KOPT-K1 (cell line): ENCODE data around the gene OLAH.

ENCODE experiments used
- H3K27ac ChIP-seq: fragments of 200-600 bp; sonication (generic); 2 replicates; pipeline ENCODE4 v1.5.1; 2016; ENCODE audit warnings: antibody characterized with exemption, mild to moderate bottlenecking, low read depth, low read length; ENCODE audit not compliant: poor library complexity, severe bottlenecking
- H3K36me3 ChIP-seq: fragments of 200-600 bp; sonication (generic); 2 replicates; pipeline ENCODE4 v1.5.1; 2017; ENCODE audit warnings: antibody characterized with exemption, mild to moderate bottlenecking, low read length, moderate library complexity; ENCODE audit not compliant: insufficient read depth
- H3K9me3 ChIP-seq: fragments of 200-600 bp; sonication (generic); 2 replicates; pipeline ENCODE4 v1.5.1; 2017; ENCODE audit warnings: antibody characterized with exemption, low read length, mild to moderate bottlenecking; ENCODE audit not compliant: insufficient read depth, poor library complexity, severe bottlenecking

The OLAH gene

GRCh38 chr10:15096661-15097010, 52.9 kb downstream of the OLAH start:
- H3K36me3 ChIP-seq: peaks cover 17% of the 10 kb centered on the region
- H3K27ac ChIP-seq: peak overlapping the region; percentile 80
- no peaks in the 10 kb centered on the region for H3K9me3 ChIP-seq

- no peaks in the 10 kb centered on the region for H3K9me3 ChIP-seq
- peaks cover 23% of the 10 kb centered on the region for H3K36me3 ChIP-seq
- H3K27ac ChIP-seq: peak within 1 kb of the TSS; percentile 80
Measured at GRCh38 chr10:15097011-15097812, 53.5 kb downstream of the OLAH start, which contains the start of gene RPP38. TSS of gene RPP38 (plus strand) at chr10:15097355. CDS start at chr10:15103315, 5,960 bp downstream.

- no peak overlapping the region for H3K27ac ChIP-seq
- peaks cover 50% of the 10 kb centered on the region for H3K36me3 ChIP-seq
- no peaks in the 10 kb centered on the region for H3K9me3 ChIP-seq
Measured at GRCh38 chr10:15099886-15100285, 56.1 kb downstream of the OLAH start.

GRCh38 chr10:15103513-15103912, 59.8 kb downstream of the OLAH start:
- peaks cover 86% of the 10 kb centered on the region for H3K36me3 ChIP-seq
- H3K27ac ChIP-seq: no peak overlapping the region
- no peaks in the 10 kb centered on the region for H3K9me3 ChIP-seq

- no peaks in the 10 kb centered on the region for H3K9me3 ChIP-seq
- H3K27ac ChIP-seq: no peak overlapping the region
- H3K36me3 ChIP-seq: peaks cover 95% of the 10 kb centered on the region
Measured at GRCh38 chr10:15106352-15107013, 62.7 kb downstream of the OLAH start.

GRCh38 chr10:15112657-15113056, 68.9 kb downstream of the OLAH start:
- H3K9me3 ChIP-seq: peaks cover 10% of the 10 kb centered on the region
- peaks cover 66% of the 10 kb centered on the region for H3K36me3 ChIP-seq
- H3K27ac ChIP-seq: no peak overlapping the region

- Histone ChIP-seq H3K9me3 (peaks cover 10% of the 10 kb centered on the region), H3K36me3 (peaks cover 66% of the 10 kb centered on the region), H3K27ac (no peak overlapping the region)
Measured at GRCh38 chr10:15113766-15114165, 70.0 kb downstream of the OLAH start.

- no peak overlapping the region for H3K27ac ChIP-seq
- H3K9me3 ChIP-seq: peaks cover 10% of the 10 kb centered on the region
- H3K36me3 ChIP-seq: peaks cover 64% of the 10 kb centered on the region
Measured at GRCh38 chr10:15116225-15116624, 72.5 kb downstream of the OLAH start.

- H3K36me3 ChIP-seq: peaks cover 60% of the 10 kb centered on the region
- H3K27ac ChIP-seq: no peak overlapping the region
- H3K9me3 ChIP-seq: peaks cover 10% of the 10 kb centered on the region
Measured at GRCh38 chr10:15118615-15119014, 74.9 kb downstream of the OLAH start.

GRCh38 chr10:15120523-15120922, 76.8 kb downstream of the OLAH start:
- H3K36me3 ChIP-seq: peaks cover 68% of the 10 kb centered on the region
- H3K27ac ChIP-seq: no peak overlapping the region
- peaks cover 10% of the 10 kb centered on the region for H3K9me3 ChIP-seq

- Histone ChIP-seq H3K9me3 (peaks cover under 1% of the 10 kb centered on the region), H3K27ac (no peak overlapping the region), H3K36me3 (peaks cover 70% of the 10 kb centered on the region)
Measured at GRCh38 chr10:15121707-15122106, 78.0 kb downstream of the OLAH start.

- peaks cover 73% of the 10 kb centered on the region for H3K36me3 ChIP-seq
- no peak overlapping the region for H3K27ac ChIP-seq
- no peaks in the 10 kb centered on the region for H3K9me3 ChIP-seq
Measured at GRCh38 chr10:15122477-15123030, 78.8 kb downstream of the OLAH start.
